Left ventricle myocardium superior (tissue), 1 donor: ENCODE data around the gene CAMK1G. TPM values are rescaled to one million over a fixed set of nuclear protein-coding genes. Genes with fewer than 3 reads are reported as not detected.

Experiments used
- ATAC-seq: fragments of 200-7000 bp; cut with Tn5 transposase; one replicate; pipeline ENCODE4 v1.9.1; 2020; ENCODE audit warnings: mild to moderate bottlenecking, moderate library complexity
- DNase-seq: peaks from one replicate; pipeline ENCODE4 v3.0.0-alpha.2; 2020
- intact Hi-C: fragments of 100-400 bp; cut with micrococcal nuclease; formaldehyde crosslinking; loops from one replicate; pipeline ENCODE4 v1.11.0; 2022
- microRNA-seq: library from miRNA; unstranded; fragments of <30 nt; microRNA quantifications from one replicate; pipeline ENCODE4 v1.2.0, GENCODE V29; 2020; ENCODE audit warnings: borderline number of aligned reads
- total RNA-seq: library from RNA; stranded (reverse); fragmentation: NEBNext Ultra II Directional; extraction: Animal tissue kit (Norgen Biotek cat#: 25700); gene quantifications from one replicate; pipeline ENCODE4 v1.2.1, GENCODE V29; 2021
- donor health status: DM: no; HTN: yes; CAD: no; lungs with severe emphysema.

Gene CAMK1G
- total RNA-seq, 1 donor from 2014 or later = not detected

DNA sequence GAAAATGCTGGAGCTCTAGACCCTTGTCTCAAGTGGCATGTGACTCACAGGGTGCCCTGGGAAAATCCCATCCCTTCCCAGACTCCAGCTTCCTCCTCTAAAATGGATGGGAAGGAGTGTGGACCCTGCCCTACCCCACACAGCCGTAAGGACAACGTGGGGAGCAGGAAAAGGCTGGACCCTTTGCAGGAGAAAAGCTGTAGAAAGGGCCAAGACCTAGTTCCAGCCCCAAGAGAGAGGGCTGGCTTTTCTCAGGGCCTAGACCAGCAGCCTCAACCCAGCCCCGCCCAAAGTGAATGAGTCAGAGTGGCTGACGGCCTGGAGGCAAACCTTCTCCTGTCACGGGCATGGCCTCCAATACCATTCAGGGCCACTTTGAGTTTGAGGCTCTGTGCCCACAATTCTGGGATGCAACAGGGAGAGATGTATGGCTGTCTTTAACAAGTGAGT lies 67.6 kb downstream of the CAMK1G start:
- DNase-seq = peak; percentile 63
- ATAC-seq = peak; percentile 63
- intact Hi-C loops = no loop called here

DNA sequence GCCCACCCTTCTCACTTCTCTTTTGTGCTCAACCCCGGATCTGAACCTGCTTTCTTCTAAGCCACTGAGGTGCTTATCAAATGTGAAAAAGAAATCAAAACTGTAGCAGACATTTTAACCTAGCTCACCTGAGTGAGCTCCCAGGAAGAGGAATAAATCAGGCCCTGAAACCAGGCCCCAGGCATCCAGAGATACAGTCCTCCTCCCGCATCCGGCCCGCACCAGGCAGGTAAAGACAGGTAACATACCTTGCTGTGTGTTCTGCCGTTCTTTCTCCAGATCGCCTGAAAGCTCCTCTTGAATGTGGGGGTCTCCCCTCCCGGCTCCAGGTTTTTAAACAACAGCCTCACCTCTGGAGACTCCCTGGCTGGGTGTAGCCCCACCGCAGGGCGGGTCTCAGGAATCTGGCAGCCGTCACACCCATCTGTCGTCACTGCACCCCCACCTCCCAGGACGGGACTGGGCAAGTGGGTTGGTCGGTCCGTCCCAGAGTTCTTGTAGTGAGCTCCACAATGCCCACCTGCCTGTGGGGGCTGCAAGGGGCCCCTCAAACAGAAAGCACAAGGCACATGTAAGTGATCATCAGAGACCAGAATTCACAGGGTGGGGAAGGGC lies 68.7 kb downstream of the CAMK1G start, which contains the start of gene LAMB3:
Gene LAMB3, minus strand, starts transcription at position 305 of the 615 bp plus-strand sequence. CDS start 1,481 bp downstream, outside the sequence.
- ATAC-seq (no peak), DNase-seq (no peak)
- intact Hi-C loops = no loop called here

- intact Hi-C loops = no loop called here
- ATAC-seq (peak; percentile 61), DNase-seq (peak; percentile 84)
These were observed 69.4 kb downstream of the CAMK1G start for GRCh38 chr1:209652873-209653401.

DNA sequence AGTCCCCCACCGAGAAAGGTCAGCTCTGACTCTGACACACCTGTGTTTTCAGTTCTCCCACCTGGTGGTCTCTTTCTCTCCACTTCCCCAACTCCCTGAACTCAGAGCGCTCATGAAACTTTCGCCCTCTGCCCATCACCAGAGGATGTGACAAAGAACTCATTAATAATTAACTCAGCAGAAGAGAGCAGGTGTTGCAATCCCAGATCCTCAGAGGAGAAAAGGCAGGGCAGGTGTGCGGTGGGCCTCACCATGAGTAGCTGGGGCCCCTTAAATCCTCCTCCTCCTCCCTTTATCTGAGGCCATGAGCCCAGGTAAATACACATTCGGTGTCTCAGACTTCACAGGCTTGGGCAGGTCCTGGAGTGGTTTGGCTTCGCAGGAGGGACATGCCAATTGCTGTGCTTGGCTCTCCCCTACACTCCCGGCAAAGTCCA lies 70.4 kb downstream of the CAMK1G start:
- DNase-seq = no peak
- intact Hi-C loops = no loop called here
- ATAC-seq = no peak

DNA sequence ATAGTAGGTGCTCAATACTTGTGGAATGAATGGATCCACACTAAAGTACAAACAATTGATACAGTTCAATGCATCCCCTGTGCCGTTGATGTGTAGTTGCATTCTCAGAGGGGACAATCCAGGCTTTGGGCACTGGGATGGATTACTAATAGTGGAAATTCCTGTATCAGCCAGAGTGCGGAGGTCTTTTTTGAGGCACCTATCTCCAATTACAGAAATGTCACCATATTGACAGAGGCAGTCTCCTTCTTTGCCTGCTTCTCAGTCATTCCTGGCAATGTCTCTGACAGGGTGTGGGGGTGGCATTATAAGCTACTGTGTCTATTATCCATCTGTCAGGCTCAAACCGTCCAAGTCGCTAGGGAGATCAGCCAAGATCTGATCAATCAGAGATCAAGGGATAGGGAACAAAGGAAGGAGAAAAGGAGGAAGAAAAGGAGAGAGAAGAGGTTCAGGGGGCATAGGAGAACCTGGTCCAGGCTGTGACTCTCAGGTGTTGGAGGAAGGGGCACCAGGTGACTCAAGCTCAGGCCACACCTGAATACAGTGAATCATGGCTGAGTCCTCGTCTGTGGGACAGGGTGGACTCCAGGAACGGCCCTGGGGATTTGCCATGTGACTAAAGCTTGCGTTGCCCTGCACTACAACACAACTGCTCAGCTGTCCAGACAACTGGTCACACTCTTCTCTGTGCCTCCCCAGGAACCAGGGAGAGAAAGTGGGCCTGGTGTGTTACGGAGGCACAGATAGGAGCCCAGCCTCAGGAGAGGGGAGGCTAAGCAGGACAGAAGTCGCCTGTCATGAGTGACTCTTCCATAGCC lies 72.1 kb downstream of the CAMK1G start:
- ATAC-seq (no peak), DNase-seq (no peak)
- intact Hi-C loops = no loop called here

GRCh38 chr1:209657140-209657879 lies 73.8 kb downstream of the CAMK1G start:
- intact Hi-C loops = no loop called here
- DNase-seq (no peak), ATAC-seq (no peak)

DNA sequence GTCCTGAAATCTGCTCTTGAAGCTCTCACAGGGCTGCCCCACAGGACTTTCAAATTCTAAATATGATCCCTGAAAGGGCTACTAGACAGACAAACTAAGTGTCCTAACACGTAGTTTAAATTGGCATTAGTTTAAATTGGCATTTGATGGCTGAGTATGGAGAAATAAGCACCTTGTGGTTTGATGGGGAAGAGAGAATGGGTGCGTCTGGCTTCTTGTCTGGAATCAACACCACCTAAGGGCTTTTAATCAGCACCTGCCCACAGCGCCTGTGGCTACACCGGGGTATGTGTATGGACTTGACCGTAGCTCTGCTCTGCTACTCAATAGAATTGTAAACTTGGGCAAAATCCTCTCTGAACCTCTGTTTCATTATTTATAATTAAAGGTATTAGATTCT lies 74.4 kb downstream of the CAMK1G start:
- ATAC-seq (no peak), DNase-seq (no peak)
- intact Hi-C loops = no loop called here

GRCh38 chr1:209659909-209660308 lies 76.4 kb downstream of the CAMK1G start:
- DNase-seq (no peak), ATAC-seq (peak; percentile 34)
- intact Hi-C loops = no loop called here

DNA sequence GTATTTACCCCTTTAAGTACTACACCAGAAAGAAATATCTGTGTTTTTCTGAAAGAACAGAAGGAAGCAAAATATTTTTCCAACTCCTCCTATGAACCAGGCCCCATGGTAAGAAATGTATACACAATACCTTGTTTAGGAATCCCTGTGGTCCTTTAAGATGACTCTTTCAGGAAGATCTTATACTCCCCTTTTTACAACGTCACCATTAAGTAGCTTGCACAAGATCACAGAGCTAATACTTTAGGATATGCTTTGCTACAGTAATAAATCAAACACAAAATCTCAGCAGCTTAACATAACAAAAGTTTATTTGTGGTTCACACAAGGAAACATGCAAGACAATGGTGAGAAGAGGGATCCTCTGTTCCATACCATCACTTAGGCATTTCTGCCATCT lies 77.6 kb downstream of the CAMK1G start:
- no peak for DNase-seq
- intact Hi-C loops = no loop called here
- no peak for ATAC-seq

GRCh38 chr1:209662879-209663327 lies 79.4 kb downstream of the CAMK1G start:
- intact Hi-C loops = no loop called here
- DNase-seq (no peak), ATAC-seq (no peak)

Small RNA genes within 50 kb of the gene (microRNA-seq; reads per million reads assigned to microRNA genes)
- not detected for gene MIR4260

Other genes with a start within 250 kb of the CAMK1G start
- gene LAMB3, start 68.7 kb downstream of the CAMK1G start, total RNA-seq = 5.2 TPM
- gene G0S2, start 91.7 kb downstream of the CAMK1G start, total RNA-seq = 594 TPM
- 2.8 TPM for gene HSD11B1, start 121.1 kb downstream of the CAMK1G start, total RNA-seq
- gene TRAF3IP3, start 172.3 kb downstream of the CAMK1G start, total RNA-seq = 1.9 TPM
- 2.0 TPM for gene C1orf74, start 200.8 kb downstream of the CAMK1G start, total RNA-seq
- 48.5 TPM for gene IRF6, start 222.4 kb downstream of the CAMK1G start, total RNA-seq
- 2.5 TPM for gene UTP25, start 244.3 kb downstream of the CAMK1G start, total RNA-seq